ENCODE measurements around the gene KRTAP10-8. TPM values are rescaled to one million over a fixed set of nuclear protein-coding genes. Genes with fewer than 3 reads are reported as not detected.

Gene KRTAP10-8
- total RNA-seq, 1 donor from 2014 or later, result not detected

GRCh38 chr21:44654576-44655175 is 42.8 kb downstream of the KRTAP10-8 start, which contains the start of gene KRTAP12-4:
TSS of gene KRTAP12-4 (minus strand) at chr21:44654659. CDS start at chr21:44654614, 45 bp downstream.
- Histone ChIP-seq H3K4me1 (no peaks in the 10 kb centered on the region), H3K27me3 (no peaks in the 10 kb centered on the region), H3K4me3 (no peak within 1 kb of the TSS), H4K20me1 (ENCODE audit: low read depth) (no peaks in the 10 kb centered on the region), H3K36me3 (no peaks in the 10 kb centered on the region), H3K79me2 (ENCODE audit: low read depth) (no peaks in the 10 kb centered on the region), H3K9ac (no peak within 1 kb of the TSS), H3F3A (ENCODE audit: low read depth) (no peaks in the 10 kb centered on the region), H3K27ac (no peak within 1 kb of the TSS), H3K9me3 (ENCODE audit: low read depth) (no peaks in the 10 kb centered on the region), H2AFZ (replicated peaks) (no peak within 1 kb of the TSS), H3K4me2 (no peak within 1 kb of the TSS)
- H3K4me1 Mint-ChIP-seq, result no peaks in the 10 kb centered on the region
- no peak within 1 kb of the TSS for H3K4me3 Mint-ChIP-seq
- TF ChIP-seq, protein P1, sequence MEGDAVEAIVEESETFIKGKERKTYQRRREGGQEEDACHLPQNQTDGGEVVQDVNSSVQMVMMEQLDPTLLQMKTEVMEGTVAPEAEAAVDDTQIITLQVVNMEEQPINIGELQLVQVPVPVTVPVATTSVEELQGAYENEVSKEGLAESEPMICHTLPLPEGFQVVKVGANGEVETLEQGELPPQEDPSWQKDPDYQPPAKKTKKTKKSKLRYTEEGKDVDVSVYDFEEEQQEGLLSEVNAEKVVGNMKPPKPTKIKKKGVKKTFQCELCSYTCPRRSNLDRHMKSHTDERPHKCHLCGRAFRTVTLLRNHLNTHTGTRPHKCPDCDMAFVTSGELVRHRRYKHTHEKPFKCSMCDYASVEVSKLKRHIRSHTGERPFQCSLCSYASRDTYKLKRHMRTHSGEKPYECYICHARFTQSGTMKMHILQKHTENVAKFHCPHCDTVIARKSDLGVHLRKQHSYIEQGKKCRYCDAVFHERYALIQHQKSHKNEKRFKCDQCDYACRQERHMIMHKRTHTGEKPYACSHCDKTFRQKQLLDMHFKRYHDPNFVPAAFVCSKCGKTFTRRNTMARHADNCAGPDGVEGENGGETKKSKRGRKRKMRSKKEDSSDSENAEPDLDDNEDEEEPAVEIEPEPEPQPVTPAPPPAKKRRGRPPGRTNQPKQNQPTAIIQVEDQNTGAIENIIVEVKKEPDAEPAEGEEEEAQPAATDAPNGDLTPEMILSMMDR (IDR thresholded peaks at IDR 0.05), result no peak
- TF ChIP-seq EZH2phosphoT487 (IDR thresholded peaks at IDR 0.05) (no peak), EZH2 (IDR thresholded peaks at IDR 0.05) (no peak)
- H3K9me3 Mint-ChIP-seq, result peaks cover 26% of the 10 kb centered on the region
- no peak for DNase-seq (ENCODE audit: low spot score)
- no peak within 1 kb of the TSS for H3K27ac Mint-ChIP-seq
- peaks cover 4% of the 10 kb centered on the region for H3K36me3 Mint-ChIP-seq
- peaks cover 7% of the 10 kb centered on the region for H3K27me3 Mint-ChIP-seq (ENCODE audit: insufficient read depth, low read depth)

GRCh38 chr21:44656868-44657267 is 45.0 kb downstream of the KRTAP10-8 start:
- no peak overlapping the region for H3K9ac ChIP-seq
- no peaks in the 10 kb centered on the region for H3K79me2 ChIP-seq (ENCODE audit: low read depth)
- H3K4me3 ChIP-seq, result no peak overlapping the region
- no peak overlapping the region for H3K4me2 ChIP-seq
- no peak overlapping the region for H3K4me3 Mint-ChIP-seq
- peaks cover 29% of the 10 kb centered on the region for H3K9me3 Mint-ChIP-seq
- no peaks in the 10 kb centered on the region for H3K36me3 ChIP-seq
- no peaks in the 10 kb centered on the region for H3F3A ChIP-seq (ENCODE audit: low read depth)
- TF ChIP-seq EZH2 (IDR thresholded peaks at IDR 0.05), result no peak
- no peak for TF ChIP-seq EZH2phosphoT487 (IDR thresholded peaks at IDR 0.05)
- TF ChIP-seq, protein P1 (IDR thresholded peaks at IDR 0.05), result no peak
- no peak for DNase-seq (ENCODE audit: low spot score)
- H3K27ac ChIP-seq, result no peak overlapping the region
- H3K27me3 ChIP-seq, result no peaks in the 10 kb centered on the region
- H3K4me1 Mint-ChIP-seq, result no peaks in the 10 kb centered on the region
- no peaks in the 10 kb centered on the region for H3K36me3 Mint-ChIP-seq
- no peaks in the 10 kb centered on the region for H3K9me3 ChIP-seq (ENCODE audit: low read depth)
- H4K20me1 ChIP-seq (ENCODE audit: low read depth), result no peaks in the 10 kb centered on the region
- H2AFZ ChIP-seq (replicated peaks), result no peak overlapping the region
- H3K27me3 Mint-ChIP-seq (ENCODE audit: insufficient read depth, low read depth), result peaks cover 7% of the 10 kb centered on the region
- H3K4me1 ChIP-seq, result no peaks in the 10 kb centered on the region
- no peak overlapping the region for H3K27ac Mint-ChIP-seq

DNA sequence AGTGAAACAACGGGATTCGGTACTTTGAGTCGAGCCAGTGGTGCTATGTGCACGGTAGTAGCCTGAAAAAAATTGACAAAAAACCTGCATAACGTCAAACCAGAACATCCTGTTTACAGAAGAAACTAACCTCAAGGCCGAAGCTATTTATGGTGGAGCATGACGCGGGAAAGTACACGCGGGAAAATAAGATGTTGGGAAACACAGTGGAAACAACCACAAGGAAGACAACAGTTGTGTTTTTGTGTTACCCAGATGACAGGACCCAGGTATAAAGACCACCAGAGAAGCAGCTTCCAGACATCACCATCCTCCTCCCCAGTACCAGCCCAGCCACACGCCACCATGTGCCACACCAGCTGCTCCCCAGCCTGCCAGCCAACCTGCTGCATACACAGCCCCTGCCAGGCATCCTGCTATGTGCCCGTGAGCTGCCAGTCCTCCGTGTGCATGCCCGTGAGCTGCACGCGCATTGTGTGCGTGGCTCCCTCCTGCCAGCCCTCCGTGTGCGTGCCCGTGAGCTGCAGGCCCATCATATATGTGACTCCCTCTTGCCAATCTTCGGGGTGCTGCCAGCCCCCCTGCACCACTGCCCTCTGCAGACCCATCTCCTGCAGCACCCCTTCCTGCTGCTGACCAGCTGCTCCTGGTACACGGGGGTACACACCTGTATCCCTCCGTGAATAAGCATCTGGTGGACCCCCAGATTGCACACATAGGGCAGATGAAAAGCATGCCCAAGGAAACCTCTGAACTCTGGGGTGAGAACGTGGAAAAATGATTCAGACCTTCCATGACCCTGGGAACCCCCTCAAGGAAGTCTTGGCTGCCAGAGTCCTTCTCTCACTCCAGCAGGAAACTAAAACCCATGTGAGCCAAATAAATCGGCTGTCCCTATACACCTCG is 46.0 kb downstream of the KRTAP10-8 start, which contains the start of gene KRTAP12-3:
Gene KRTAP12-3, plus strand, starts transcription at position 298 of the 906 bp plus-strand sequence. Its CDS starts 48 bp downstream, at position 346.
- TF ChIP-seq EZH2 (IDR thresholded peaks at IDR 0.05) (no peak), EZH2phosphoT487 (IDR thresholded peaks at IDR 0.05) (no peak)
- TF ChIP-seq, protein P1 (IDR thresholded peaks at IDR 0.05), result no peak
- Mint-ChIP-seq H3K4me3 (no peak within 1 kb of the TSS), H3K9me3 (peaks cover 26% of the 10 kb centered on the region), H3K27ac (no peak within 1 kb of the TSS), H3K27me3 (ENCODE audit: insufficient read depth, low read depth) (peaks cover 5% of the 10 kb centered on the region), H3K4me1 (no peaks in the 10 kb centered on the region), H3K36me3 (no peaks in the 10 kb centered on the region)
- H3K79me2 ChIP-seq (ENCODE audit: low read depth), result no peaks in the 10 kb centered on the region
- no peak within 1 kb of the TSS for H3K27ac ChIP-seq
- H3K4me2 ChIP-seq, result no peak within 1 kb of the TSS
- no peak within 1 kb of the TSS for H3K4me3 ChIP-seq
- no peaks in the 10 kb centered on the region for H4K20me1 ChIP-seq (ENCODE audit: low read depth)
- no peaks in the 10 kb centered on the region for H3K36me3 ChIP-seq
- no peaks in the 10 kb centered on the region for H3K27me3 ChIP-seq
- no peaks in the 10 kb centered on the region for H3K9me3 ChIP-seq (ENCODE audit: low read depth)
- no peaks in the 10 kb centered on the region for H3F3A ChIP-seq (ENCODE audit: low read depth)
- no peak within 1 kb of the TSS for H3K9ac ChIP-seq
- peak within 1 kb of the TSS; percentile 70 for H2AFZ ChIP-seq (replicated peaks)
- DNase-seq (ENCODE audit: low spot score), result no peak
- H3K4me1 ChIP-seq, result no peaks in the 10 kb centered on the region
